Omental fat pad (tissue), 4 donors: ENCODE measurements around the gene ZNF624. TPM values are rescaled to one million over a fixed set of nuclear protein-coding genes. Genes with fewer than 3 reads are reported as not detected.

ENCODE experiments used
- ATAC-seq: fragments of 150-250 bp; one replicate; pipeline ENCODE4 v1.9.1; 2016; ENCODE audit warnings: mild to moderate bottlenecking, moderate library complexity; ENCODE audit not compliant: low FRiP score
- DNase-seq: peaks from one replicate; pipeline ENCODE4 v3.0.0-alpha.2; 2019; ENCODE audit warnings: low spot score
- CTCF ChIP-seq, 3 donors: fragments of 450-650 bp; IDR thresholded peaks; one replicate each; pipeline ENCODE4 v1.5.1; 2016 to 2017; ENCODE audit warnings: antibody characterized with exemption in 3 of 3, mild to moderate bottlenecking in 3 of 3, moderate library complexity in 2 of 3
- total RNA-seq, 4 donors: library from RNA; depleted of rRNA; stranded (reverse); fragments of >200 nt; gene quantifications; one replicate each; pipeline ENCODE4 v1.1.0, GENCODE V29; 2016

Gene ZNF624
- total RNA-seq, 4 donors from 2014 or later = 3.0 to 4.1 (median 3.5) TPM

DNA sequence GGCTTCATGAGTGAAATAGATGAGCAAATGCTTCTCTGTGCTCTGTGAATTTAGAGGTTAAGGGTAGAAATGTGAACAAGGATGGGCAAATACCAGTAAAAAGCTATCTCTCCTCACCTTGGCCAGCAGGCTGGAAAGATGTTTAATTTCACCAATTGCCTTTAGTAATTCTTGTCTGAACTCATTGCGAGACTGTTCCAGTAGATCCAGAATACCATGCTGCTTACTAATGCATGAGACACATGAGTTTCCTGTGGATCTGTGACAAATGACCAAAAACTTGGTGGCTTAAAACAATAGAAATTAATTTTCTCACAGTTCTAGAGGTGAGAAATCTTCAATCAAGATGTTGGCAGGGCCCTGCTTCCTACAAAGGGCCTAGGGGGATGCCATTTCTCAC, 9.3 kb upstream of the ZNF624 start:
- ATAC-seq = no peak
- no peak for TF ChIP-seq CTCF (IDR thresholded peaks at IDR 0.05)

DNA sequence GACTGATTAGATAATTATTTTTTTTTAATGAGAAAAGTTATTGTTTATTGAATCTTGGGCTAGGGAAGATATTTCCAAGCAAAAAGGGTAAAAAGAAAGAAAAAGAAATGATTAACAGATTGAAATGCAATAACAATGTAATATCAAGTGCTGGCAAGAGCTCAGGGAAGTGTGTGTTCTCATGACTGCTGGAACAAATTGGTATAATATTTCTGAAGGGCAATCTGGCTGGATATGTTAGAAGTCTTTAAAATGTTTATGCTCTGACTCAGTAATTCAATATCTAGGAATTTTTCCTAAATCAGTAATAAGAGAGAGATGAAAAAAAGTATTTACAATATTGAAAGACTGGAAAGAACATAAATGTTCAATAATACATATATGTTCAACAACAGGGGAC, 7.6 kb upstream of the ZNF624 start:
- ATAC-seq (no peak), DNase-seq (no peak)
- no peak for TF ChIP-seq CTCF (IDR thresholded peaks at IDR 0.05)

More for the DNA sequence above, 9.3 kb upstream of the ZNF624 start:
- no peak for DNase-seq

- DNase-seq (no peak), ATAC-seq (no peak)
- TF ChIP-seq CTCF (IDR thresholded peaks at IDR 0.05) = no peak
These were observed 743 bp downstream of the ZNF624 start for GRCh38 chr17:16652847-16653366.

- DNase-seq (no peak), ATAC-seq (no peak)
These were observed 1.4 kb downstream of the ZNF624 start for GRCh38 chr17:16652252-16652651.

DNA sequence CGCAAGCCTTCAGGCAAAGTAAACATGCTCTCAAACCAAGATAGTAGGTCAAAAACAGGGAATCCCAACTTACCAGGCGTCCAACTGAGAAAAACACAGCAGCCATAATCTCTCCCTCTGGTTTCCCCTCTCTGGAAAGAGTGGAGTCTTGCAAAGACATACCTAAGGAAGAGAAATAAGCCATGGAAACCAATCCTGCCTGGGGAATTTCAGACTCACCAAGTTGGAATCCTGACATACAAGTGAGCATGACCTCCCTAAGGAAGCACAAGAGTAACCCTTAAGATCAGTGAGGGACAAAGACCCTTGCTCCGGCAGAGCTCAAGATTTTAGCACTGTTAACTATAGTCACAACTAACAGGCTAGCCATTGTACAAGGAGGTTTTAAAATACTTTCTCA, 4.1 kb downstream of the ZNF624 start:
- TF ChIP-seq CTCF (IDR thresholded peaks at IDR 0.05) = no peak
- no peak for DNase-seq
- no peak for ATAC-seq

More at GRCh38 chr17:16652252-16652651, 1.4 kb downstream of the ZNF624 start:
- TF ChIP-seq CTCF (IDR thresholded peaks at IDR 0.05) = no peak

DNA sequence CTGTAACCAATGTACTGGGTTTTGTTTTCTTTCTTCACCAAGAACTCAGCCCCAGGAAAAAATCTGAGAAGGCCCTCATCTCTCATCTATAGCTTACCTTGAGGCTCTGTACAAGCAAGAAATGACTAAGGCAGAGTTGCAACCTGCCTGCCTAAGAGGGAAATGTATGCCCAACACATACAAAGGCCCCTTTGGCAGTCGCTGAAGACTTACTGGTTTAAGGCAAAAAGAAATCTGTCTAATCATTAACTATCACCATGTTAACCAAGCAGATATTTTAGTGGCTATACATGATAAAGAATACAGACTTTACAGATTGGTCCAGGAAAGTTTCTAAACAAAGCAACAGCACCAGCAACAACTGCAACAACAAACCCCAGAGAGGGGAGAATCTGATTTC, 14.2 kb downstream of the ZNF624 start:
- no peak for DNase-seq
- ATAC-seq = no peak
- no peak for TF ChIP-seq CTCF (IDR thresholded peaks at IDR 0.05)

GRCh38 chr17:16623282-16623681, 30.4 kb downstream of the ZNF624 start:
- TF ChIP-seq CTCF (IDR thresholded peaks at IDR 0.05) = no peak
- DNase-seq (no peak), ATAC-seq (no peak)
